ENCODE data around the gene SLC6A4. TPM values are rescaled to one million over a fixed set of nuclear protein-coding genes. Genes with fewer than 3 reads are reported as not detected.

SLC6A4 gene
- total RNA-seq, 1 experiment from 2014 or later: 0.02 TPM

- Mint-ChIP-seq H3K27ac (no peak overlapping the region), H3K4me1 (peaks cover 27 to 30% of the 10 kb centered on the region in 2 experiments), H3K36me3 (ENCODE audit: insufficient read depth in 1 of 3, low read depth in 3 of 3) (peaks cover 0 to 7% (median 7%) of the 10 kb centered on the region in 3 experiments; a peak in 4 of 7 replicates), H3K27me3 (ENCODE audit: low read depth) (peaks cover 82% of the 10 kb centered on the region), H3K4me3 (peak overlapping the region; percentile 54 to 86), H3K9me3 (peaks cover 9 to 11% of the 10 kb centered on the region in 2 experiments)
- H3K79me1 ChIP-seq (ENCODE audit: insufficient read depth, low read depth, low read length, poor library complexity, severe bottlenecking): no peaks in the 10 kb centered on the region
- H3K9me3 ChIP-seq (ENCODE audit: control insufficient read depth, low read depth, low read length): no peaks in the 10 kb centered on the region
- H3K27me3 ChIP-seq (ENCODE audit: insufficient read depth, low read length): peaks cover 33% of the 10 kb centered on the region; the same call in 1 of the 2 replicates
- H3K23me2 ChIP-seq (ENCODE audit: insufficient read length, low read depth, low read length, poor library complexity, severe bottlenecking): peaks cover 5% of the 10 kb centered on the region
- H4K20me1 ChIP-seq (ENCODE audit: control insufficient read depth, insufficient read depth, insufficient read length): no peaks in the 10 kb centered on the region
- H3K4me1 ChIP-seq (ENCODE audit: insufficient read depth, low read length): no peaks in the 10 kb centered on the region
- H2AK5ac ChIP-seq (ENCODE audit: insufficient read length, low read length): no peak overlapping the region
- H2BK120ac ChIP-seq (ENCODE audit: low read depth, low read length, poor library complexity, severe bottlenecking): no peak overlapping the region
- no peak overlapping the region for H3K18ac ChIP-seq (ENCODE audit: insufficient read length, low read depth, low read length)
- no peak overlapping the region for H3K56ac ChIP-seq (ENCODE audit: insufficient read length, low read depth, low read length)
- H3K23ac ChIP-seq (ENCODE audit: insufficient read length, low read depth, low read length): no peak overlapping the region
- no peak overlapping the region for H2BK5ac ChIP-seq (ENCODE audit: insufficient read length, low read length)
- H3K9ac ChIP-seq (ENCODE audit: extremely low read depth, insufficient read length, low read length): no peak overlapping the region
- H4K5ac ChIP-seq (ENCODE audit: insufficient read length, low read depth, low read length): no peak overlapping the region
- no peak overlapping the region for H4K91ac ChIP-seq (ENCODE audit: insufficient read length, low read depth, low read length)
- H3K27ac ChIP-seq (ENCODE audit: insufficient read length, low read depth, low read length): no peak overlapping the region
- H3K79me2 ChIP-seq (ENCODE audit: insufficient read depth, low read length): no peaks in the 10 kb centered on the region
- no peak overlapping the region for H3K4ac ChIP-seq (ENCODE audit: low read depth, low read length)
- H2AFZ ChIP-seq (ENCODE audit: low read length): no peak overlapping the region
- no peak overlapping the region for H2BK20ac ChIP-seq (ENCODE audit: low read depth, low read length, poor library complexity, severe bottlenecking)
- H3T11ph ChIP-seq (ENCODE audit: low read length): no peak overlapping the region
- H3K14ac ChIP-seq (ENCODE audit: insufficient read depth, low read length): no peak overlapping the region
- no peak overlapping the region for H4K8ac ChIP-seq (replicated peaks; ENCODE audit: insufficient read length, low read depth, low read length)
- no CpG with 5 or more reads among the region's 10 CpGs for WGBS (ENCODE audit: extremely low coverage, insufficient read length, low lambda C conversion rate)
- no peak overlapping the region for H2BK15ac ChIP-seq (ENCODE audit: low read depth, low read length)
- H3K4me2 ChIP-seq (ENCODE audit: insufficient read depth, insufficient read length, low read length): peak overlapping the region; percentile 68
- DNase-seq: no peak
- TF ChIP-seq CTCF (conservative IDR thresholded peaks at IDR 0.05): no peak
- H2BK12ac ChIP-seq (ENCODE audit: insufficient read length, low read depth, low read length): no peak overlapping the region
Observed at GRCh38 chr17:30236297-30236624, 764 bp upstream of the SLC6A4 start.

Measured in H9 (cell line).